SK-N-SH (cell line): Measurements from ENCODE around the gene CACNA2D3. TPM values are rescaled to one million over a fixed set of nuclear protein-coding genes. Genes with fewer than 3 reads are reported as not detected.

ENCODE experiments used
- CTCF ChIA-PET: fragments of 300-600, 350-600 bp; formaldehyde crosslinking; extraction: SDS; loops from one replicate; lab custom pipeline; 2021; lab: Yijun Ruan, JAX
- POLR2A ChIA-PET: fragments of 350-600 bp; sonication (Branson Sonifier 250); formaldehyde crosslinking; extraction: SDS; loops from one replicate; lab custom pipeline; 2020; ENCODE audit warnings: antibody characterized with exemption, inconsistent platforms; lab: Yijun Ruan, JAX
- DNase-seq: peaks from one replicate; pipeline ENCODE4 v3.0.0; 2012
- H2AFZ ChIP-seq: fragments of 200-600 bp; sonication (generic); 2 replicates; pipeline ENCODE4 v1.8.1; 2016; ENCODE audit warnings: antibody characterized with exemption, mild to moderate bottlenecking, low read depth
- H3F3A ChIP-seq: fragments of 200-600 bp; sonication (generic); replicated peaks from 2 replicates; pipeline ENCODE3; 2016; ENCODE audit warnings: antibody characterized with exemption, mild to moderate bottlenecking; ENCODE audit not compliant: insufficient read depth
- H3K27ac ChIP-seq, 2 experiments: fragments of 200-500 bp in 1 of 2; fragments of 200-600 bp in 1 of 2; sonication (Bioruptor generic) in 1 of 2; sonication (generic), shearing (Covaris generic) in 1 of 2; 2 replicates each; pipeline versions ENCODE4 v1.5.1 to v1.6.1; 2014 to 2016; ENCODE audit warnings: low read depth in 2 of 2, inconsistent platforms in 1 of 2, low read length in 1 of 2, mild to moderate bottlenecking in 1 of 2, mixed read lengths in 1 of 2
- H3K27me3 ChIP-seq: fragments of 200-600 bp; sonication (generic), shearing (Covaris generic); 2 replicates; pipeline ENCODE4 v1.6.1; 2016; ENCODE audit warnings: mixed run types; ENCODE audit not compliant: insufficient read depth
- H3K36me3 ChIP-seq, 2 experiments: fragments of 200-500 bp in 1 of 2; fragments of 200-600 bp in 1 of 2; sonication (Bioruptor generic) in 1 of 2; sonication (generic) in 1 of 2; replicated peaks in 1 of 2; 2 replicates each; pipeline versions ENCODE3 to v1.5.1; 2014 to 2016; ENCODE audit warnings: low read length in 1 of 2, mild to moderate bottlenecking in 1 of 2; ENCODE audit not compliant: insufficient read depth in 2 of 2, control insufficient read depth in 1 of 2
- H3K4me1 ChIP-seq, 2 experiments: fragments of 200-500 bp in 1 of 2; fragments of 200-600 bp in 1 of 2; sonication (Bioruptor generic) in 1 of 2; sonication (generic), shearing (Covaris generic) in 1 of 2; 2 replicates each; pipeline versions ENCODE4 v1.5.1 to v1.6.1; 2014 to 2016; ENCODE audit warnings: low read depth in 1 of 2, low read length in 1 of 2, mixed run types in 1 of 2; ENCODE audit not compliant: insufficient read depth in 2 of 2, control insufficient read depth in 1 of 2
- H3K4me2 ChIP-seq: fragments of 200-600 bp; sonication (generic), shearing (Covaris generic); 2 replicates; pipeline ENCODE4 v1.6.1; 2017; ENCODE audit warnings: mixed run types
- H3K4me3 ChIP-seq, 2 experiments: fragments of 200-500 bp in 1 of 2; fragments of 200-600 bp in 1 of 2; sonication (Bioruptor generic) in 1 of 2; sonication (generic), shearing (Covaris generic) in 1 of 2; 2 replicates each; pipeline versions ENCODE4 v1.5.1 to v1.8.1; 2014 to 2016; ENCODE audit warnings: low read depth in 2 of 2, inconsistent platforms in 1 of 2, low read length in 1 of 2, mild to moderate bottlenecking in 1 of 2, mixed read lengths in 1 of 2, moderate library complexity in 1 of 2
- H3K79me2 ChIP-seq: fragments of 200-600 bp; sonication (generic); 2 replicates; pipeline ENCODE4 v1.8.1; 2017; ENCODE audit warnings: mild to moderate bottlenecking; ENCODE audit not compliant: insufficient read depth
- H3K9ac ChIP-seq: fragments of 200-600 bp; sonication (generic); 2 replicates; pipeline ENCODE4 v1.6.1; 2017; ENCODE audit warnings: mixed run types
- H3K9me2 ChIP-seq: fragments of 200-600 bp; sonication (generic); 2 replicates; pipeline ENCODE4 v1.6.1; 2017; ENCODE audit warnings: mixed run types
- H3K9me3 ChIP-seq: fragments of 200-600 bp; sonication (generic); 2 replicates; pipeline ENCODE4 v1.6.1; 2017; ENCODE audit warnings: mixed run types, mild to moderate bottlenecking, moderate library complexity
- H4K20me1 ChIP-seq: fragments of 200-600 bp; sonication (generic); 2 replicates; pipeline ENCODE4 v1.6.1; 2017; ENCODE audit warnings: mild to moderate bottlenecking, mixed run types; ENCODE audit not compliant: insufficient read depth
- CTCF ChIP-seq: fragments of 200-600 bp; sonication (generic); IDR thresholded peaks from 2 replicates; pipeline ENCODE4 v1.6.1; 2017; ENCODE audit warnings: antibody characterized with exemption, mild to moderate bottlenecking, moderate library complexity
- EP300 ChIP-seq, 2 experiments: IDR thresholded peaks; 2 replicates each; pipeline versions ENCODE4 v1.4.0 to v1.6.1; 2012; ENCODE audit warnings: borderline replicate concordance in 1 of 2, low read depth in 1 of 2, low read length in 1 of 2
- FOXM1 ChIP-seq: IDR thresholded peaks from 2 replicates; pipeline ENCODE4 v1.4.0; 2012; ENCODE audit warnings: low read depth, mild to moderate bottlenecking
- JUND ChIP-seq: IDR thresholded peaks from 2 replicates; pipeline ENCODE4 v1.4.0; 2012
- MEF2A ChIP-seq: IDR thresholded peaks from 2 replicates; pipeline ENCODE4 v1.4.0; 2012; ENCODE audit warnings: low read depth, borderline replicate concordance
- NFIC ChIP-seq: IDR thresholded peaks from 2 replicates; pipeline ENCODE4 v1.4.0; 2012; ENCODE audit warnings: borderline replicate concordance
- NRF1 ChIP-seq: IDR thresholded peaks from 2 replicates; pipeline ENCODE4 v1.6.1; 2012; ENCODE audit warnings: low read depth, mild to moderate bottlenecking, low read length
- RAD21 ChIP-seq: IDR thresholded peaks from 2 replicates; pipeline ENCODE4 v1.6.1; 2012; ENCODE audit warnings: mild to moderate bottlenecking, low read length
- RFX5 ChIP-seq: IDR thresholded peaks from 2 replicates; pipeline ENCODE4 v1.6.1; 2012; ENCODE audit warnings: mild to moderate bottlenecking, improper control_type of control experiment, low read length
- SIN3A ChIP-seq: IDR thresholded peaks from 2 replicates; pipeline ENCODE4 v1.6.1; 2012; ENCODE audit warnings: low read depth, mild to moderate bottlenecking, low read length, moderate library complexity, borderline replicate concordance
- TCF12 ChIP-seq: IDR thresholded peaks from 2 replicates; pipeline ENCODE4 v1.4.0; 2012
- TEAD4 ChIP-seq: IDR thresholded peaks from 2 replicates; pipeline ENCODE4 v1.4.0; 2012; ENCODE audit warnings: mild to moderate bottlenecking, borderline replicate concordance; ENCODE audit not compliant: insufficient read depth
- YY1 ChIP-seq: IDR thresholded peaks from 2 replicates; pipeline ENCODE4 v1.4.0; 2012; ENCODE audit warnings: low read depth, mild to moderate bottlenecking
- ZBTB33 ChIP-seq: IDR thresholded peaks from 2 replicates; pipeline ENCODE4 v1.4.0; 2012; ENCODE audit warnings: low read depth, borderline replicate concordance
- WGBS: methylation state at CpG from one replicate; pipeline ENCODE4 v1.1.6; 2017; ENCODE audit warnings: low lambda C conversion rate; 5-methylcytosine and 5-hydroxymethylcytosine counted together
- polyA plus RNA-seq, 3 experiments: library from polyadenylated mRNA; depleted of rRNA; stranded (reverse); fragments of >200 nt; gene quantifications; 2 replicates each; pipeline ENCODE4 v1.2.3, GENCODE V29; 2012
- TF ChIP-seq, protein P1 (sequence below): IDR thresholded peaks from 2 replicates; pipeline ENCODE4 v1.6.1; 2012; ENCODE audit warnings: mild to moderate bottlenecking, low read depth, low read length, moderate library complexity
- TF ChIP-seq, protein P2 (sequence below): IDR thresholded peaks from 2 replicates; pipeline ENCODE4; 2012

Gene CACNA2D3
- polyA plus RNA-seq, 1 of the 3 experiments (the other 2 are of a cell fraction), result 0.15 TPM

DNA sequence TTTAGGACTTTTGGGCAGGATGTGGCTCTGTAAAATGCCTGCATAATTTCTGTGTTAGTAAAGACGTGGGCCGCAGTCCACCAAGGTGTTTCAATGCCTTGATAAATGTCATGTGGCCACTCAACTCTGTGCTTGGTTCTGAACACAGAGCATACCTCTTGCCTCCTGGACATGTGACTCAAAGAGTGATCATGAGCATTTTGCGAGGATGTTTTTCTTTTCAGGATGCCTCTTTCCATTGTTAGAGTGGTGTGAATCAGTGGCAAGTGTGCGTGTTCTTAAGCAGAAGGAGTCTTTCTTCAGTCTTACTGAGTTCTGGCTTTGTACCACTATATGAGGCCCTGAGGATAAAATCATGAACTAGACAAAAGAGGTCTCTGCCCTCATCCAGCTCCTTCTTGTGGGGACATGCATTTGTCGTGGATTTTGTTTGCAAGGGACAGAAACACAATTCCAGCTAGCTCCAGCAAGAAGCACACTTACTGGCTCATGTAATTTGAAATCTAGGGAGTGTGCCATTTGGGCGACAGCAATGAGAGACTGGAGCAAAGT lies 442.1 kb downstream of the CACNA2D3 start:
- WGBS, result 42% methylated on average over 6 of the region's 6 CpGs
- Histone ChIP-seq H3K36me3 (no peaks in the 10 kb centered on the region), H3K27me3 (no peaks in the 10 kb centered on the region), H3F3A (no peaks in the 10 kb centered on the region), H3K9ac (no peak overlapping the region), H3K4me2 (no peak overlapping the region), H3K4me1 (no peaks in the 10 kb centered on the region), H3K79me2 (no peaks in the 10 kb centered on the region), H3K27ac (no peak overlapping the region), H4K20me1 (no peaks in the 10 kb centered on the region), H3K9me3 (no peaks in the 10 kb centered on the region), H3K4me3 (no peak overlapping the region)
- CTCF ChIA-PET, result no interaction called here
- POLR2A ChIA-PET, result no interaction called here
- no peak for DNase-seq
- TF ChIP-seq ZBTB33 (no peak), FOXM1 (no peak), RAD21 (no peak), TEAD4 (no peak), NRF1 (no peak), JUND (no peak), SIN3A (no peak), CTCF (no peak), EP300 (IDR thresholded peaks at IDR 0.05; ENCODE audit: borderline replicate concordance in 1 of 2, low read depth in 1 of 2, low read length in 1 of 2) (no peak), RFX5 (no peak), NFIC (no peak), TCF12 (no peak), YY1 (no peak), MEF2A (no peak)
- TF ChIP-seq, protein P1, sequence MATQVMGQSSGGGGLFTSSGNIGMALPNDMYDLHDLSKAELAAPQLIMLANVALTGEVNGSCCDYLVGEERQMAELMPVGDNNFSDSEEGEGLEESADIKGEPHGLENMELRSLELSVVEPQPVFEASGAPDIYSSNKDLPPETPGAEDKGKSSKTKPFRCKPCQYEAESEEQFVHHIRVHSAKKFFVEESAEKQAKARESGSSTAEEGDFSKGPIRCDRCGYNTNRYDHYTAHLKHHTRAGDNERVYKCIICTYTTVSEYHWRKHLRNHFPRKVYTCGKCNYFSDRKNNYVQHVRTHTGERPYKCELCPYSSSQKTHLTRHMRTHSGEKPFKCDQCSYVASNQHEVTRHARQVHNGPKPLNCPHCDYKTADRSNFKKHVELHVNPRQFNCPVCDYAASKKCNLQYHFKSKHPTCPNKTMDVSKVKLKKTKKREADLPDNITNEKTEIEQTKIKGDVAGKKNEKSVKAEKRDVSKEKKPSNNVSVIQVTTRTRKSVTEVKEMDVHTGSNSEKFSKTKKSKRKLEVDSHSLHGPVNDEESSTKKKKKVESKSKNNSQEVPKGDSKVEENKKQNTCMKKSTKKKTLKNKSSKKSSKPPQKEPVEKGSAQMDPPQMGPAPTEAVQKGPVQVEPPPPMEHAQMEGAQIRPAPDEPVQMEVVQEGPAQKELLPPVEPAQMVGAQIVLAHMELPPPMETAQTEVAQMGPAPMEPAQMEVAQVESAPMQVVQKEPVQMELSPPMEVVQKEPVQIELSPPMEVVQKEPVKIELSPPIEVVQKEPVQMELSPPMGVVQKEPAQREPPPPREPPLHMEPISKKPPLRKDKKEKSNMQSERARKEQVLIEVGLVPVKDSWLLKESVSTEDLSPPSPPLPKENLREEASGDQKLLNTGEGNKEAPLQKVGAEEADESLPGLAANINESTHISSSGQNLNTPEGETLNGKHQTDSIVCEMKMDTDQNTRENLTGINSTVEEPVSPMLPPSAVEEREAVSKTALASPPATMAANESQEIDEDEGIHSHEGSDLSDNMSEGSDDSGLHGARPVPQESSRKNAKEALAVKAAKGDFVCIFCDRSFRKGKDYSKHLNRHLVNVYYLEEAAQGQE, result no peak
- TF ChIP-seq, protein P2, sequence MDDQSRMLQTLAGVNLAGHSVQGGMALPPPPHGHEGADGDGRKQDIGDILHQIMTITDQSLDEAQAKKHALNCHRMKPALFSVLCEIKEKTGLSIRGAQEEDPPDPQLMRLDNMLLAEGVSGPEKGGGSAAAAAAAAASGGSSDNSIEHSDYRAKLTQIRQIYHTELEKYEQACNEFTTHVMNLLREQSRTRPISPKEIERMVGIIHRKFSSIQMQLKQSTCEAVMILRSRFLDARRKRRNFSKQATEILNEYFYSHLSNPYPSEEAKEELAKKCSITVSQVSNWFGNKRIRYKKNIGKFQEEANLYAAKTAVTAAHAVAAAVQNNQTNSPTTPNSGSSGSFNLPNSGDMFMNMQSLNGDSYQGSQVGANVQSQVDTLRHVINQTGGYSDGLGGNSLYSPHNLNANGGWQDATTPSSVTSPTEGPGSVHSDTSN, result no peak
- TF ChIP-seq, all 33 proteins: peak for 0
- Histone ChIP-seq H2AFZ (no peak overlapping the region), H3K9me2 (no peaks in the 10 kb centered on the region)
